ENCODE results near the gene ANKFY1.

ANKFY1 gene

DNA sequence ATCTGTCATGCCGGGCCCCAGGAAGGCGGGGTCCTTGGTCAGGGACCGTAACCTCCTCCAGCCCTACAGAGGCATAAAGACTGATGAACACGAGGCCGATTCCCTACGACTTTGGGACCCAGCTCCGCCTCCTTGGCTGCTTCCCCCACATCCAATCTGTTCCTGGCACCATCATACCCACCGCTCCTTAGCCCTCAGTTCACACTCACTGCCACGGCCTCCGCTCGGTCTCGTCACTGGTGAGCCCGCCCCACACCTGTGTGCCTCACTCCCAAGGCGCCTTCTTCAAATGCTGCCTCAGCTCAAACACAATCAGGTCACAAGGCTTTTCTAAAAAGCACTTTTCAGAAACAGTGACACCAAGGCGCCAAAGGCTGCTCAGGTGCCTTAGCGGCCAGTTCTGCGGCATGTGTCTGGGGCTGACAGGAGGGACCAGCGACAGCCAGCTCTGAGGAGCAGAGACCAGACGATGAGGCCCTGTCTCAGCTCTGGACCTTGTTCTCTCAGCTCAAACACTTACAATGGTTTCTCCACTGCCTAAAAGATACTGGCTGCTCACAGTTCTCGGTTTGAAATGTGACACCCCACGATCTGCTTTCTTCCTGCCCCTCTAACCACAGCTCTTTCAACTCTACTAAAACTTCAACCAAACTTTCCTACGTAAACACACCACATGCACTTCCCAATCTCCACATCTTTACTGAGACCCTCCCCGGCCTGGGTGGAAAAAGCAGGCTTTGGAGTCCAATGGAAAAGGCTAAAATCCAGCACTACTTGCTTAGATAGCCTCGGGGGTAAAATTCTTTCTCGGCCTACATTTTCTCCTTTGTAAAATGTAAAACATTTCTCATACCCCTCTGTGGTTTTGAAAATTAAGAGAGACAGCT, 87.6 kb downstream of the ANKFY1 start:
- no peak for FAIRE-seq

GRCh38 chr17:4174556-4174955, 89.2 kb downstream of the ANKFY1 start:
- no peak for FAIRE-seq

GRCh38 chr17:4173781-4174180, 90.0 kb downstream of the ANKFY1 start:
- no peak for FAIRE-seq

- no peak for FAIRE-seq
Observed at GRCh38 chr17:4172356-4172755, 91.4 kb downstream of the ANKFY1 start.

DNA sequence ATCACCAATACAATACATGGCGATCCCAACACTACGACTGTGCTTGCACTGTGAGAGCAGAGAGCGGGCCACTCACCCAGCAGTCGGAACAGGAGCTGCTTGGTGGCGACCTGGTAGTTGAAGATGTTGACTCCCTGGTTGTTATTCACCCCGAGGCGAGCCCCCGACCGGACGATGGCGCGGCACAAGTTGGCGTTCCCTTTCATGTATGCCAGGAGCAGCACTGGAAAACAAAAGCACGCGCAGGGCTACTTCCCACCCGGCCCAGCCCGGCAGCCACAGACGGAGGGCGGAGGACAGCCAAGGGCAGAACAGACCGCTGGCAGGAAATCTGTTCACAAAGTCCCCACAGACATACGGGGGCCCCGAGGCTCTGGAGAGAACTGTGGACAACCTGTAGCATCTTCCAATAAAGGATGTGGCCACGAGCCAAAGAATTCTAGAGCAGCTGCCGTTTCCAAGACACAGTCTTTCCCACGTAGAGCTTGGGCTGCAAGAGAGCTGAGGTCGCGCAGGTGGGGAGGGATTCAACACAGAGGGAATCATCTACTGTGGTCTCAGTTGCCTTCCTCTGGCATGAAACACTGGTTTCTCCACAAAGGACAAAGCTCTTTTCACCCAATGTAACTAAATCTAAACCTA, 93.0 kb downstream of the ANKFY1 start:
- no peak for FAIRE-seq

- FAIRE-seq: no peak
Observed at GRCh38 chr17:4167786-4168185, 96.0 kb downstream of the ANKFY1 start.

DNA sequence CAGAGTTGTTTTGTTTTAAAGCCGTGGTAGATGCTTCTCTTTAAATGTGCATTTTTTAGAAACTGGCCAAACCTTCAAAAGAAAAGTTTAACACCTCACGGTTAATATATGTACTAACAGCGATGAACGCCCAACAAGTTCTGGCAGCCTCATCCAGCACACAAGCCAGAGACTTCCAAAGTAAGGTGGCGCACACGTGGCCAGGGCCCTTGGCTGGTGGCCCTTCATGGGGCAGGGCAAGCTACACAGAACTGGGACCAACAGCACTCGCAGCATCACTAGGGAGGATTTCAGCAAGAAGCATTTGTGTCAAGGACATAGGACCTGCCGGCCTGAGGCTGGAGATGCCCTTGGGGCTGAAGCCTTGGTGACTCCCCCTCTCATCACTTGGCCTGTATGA, 97.4 kb downstream of the ANKFY1 start:
- FAIRE-seq: no peak

DNA sequence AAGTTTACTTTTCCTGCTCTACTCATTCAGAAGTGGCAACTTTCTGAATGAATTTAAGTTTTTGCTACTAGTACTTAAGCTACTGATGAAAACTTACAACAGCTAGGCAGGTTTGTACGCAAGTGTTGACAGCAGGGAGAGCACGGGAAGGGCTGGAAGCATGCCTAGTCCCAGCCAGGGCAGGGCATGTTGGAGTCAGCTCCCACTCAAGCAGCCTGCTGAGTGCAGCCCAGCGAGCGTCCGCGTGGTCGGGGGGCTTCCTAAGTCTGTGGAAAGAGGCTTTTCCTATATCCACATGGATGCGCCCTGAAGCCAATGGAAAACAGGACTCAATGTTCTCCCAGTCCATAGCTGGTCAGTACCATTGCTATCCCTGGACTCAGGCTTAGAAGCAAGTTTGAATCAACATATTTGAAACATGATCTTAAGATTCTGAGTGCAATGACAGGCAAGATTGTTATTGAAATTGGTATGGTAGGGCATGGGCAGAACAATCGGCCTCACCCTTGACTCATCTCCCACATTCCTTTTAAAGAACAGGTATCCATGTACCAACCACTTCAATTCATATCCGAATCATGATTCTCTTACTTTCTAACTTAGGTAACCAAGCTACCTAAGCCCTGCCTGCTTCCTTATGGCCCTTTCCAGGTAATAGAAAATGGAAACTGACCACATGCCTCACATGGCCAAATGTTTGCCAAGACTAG, 98.3 kb downstream of the ANKFY1 start:
- FAIRE-seq: no peak

DNA sequence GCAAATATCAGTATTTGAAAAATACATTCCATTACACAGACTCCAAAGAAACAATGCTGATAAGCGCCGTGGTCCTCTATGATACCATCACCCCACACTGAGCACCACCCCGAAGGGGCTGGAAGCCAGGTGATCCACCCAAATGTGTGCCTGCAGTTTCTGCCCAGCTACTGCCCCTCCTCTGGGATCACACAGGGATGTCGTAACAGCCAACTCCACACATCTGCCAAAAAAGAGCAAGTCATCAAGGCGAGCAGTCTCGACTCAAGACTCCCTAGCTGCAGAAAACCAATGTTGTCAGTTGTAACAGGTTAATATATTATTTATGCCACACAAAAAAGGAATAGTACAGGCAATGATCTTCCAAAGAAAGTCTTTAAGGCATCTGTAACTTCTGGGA, 99.8 kb downstream of the ANKFY1 start:
- no peak for FAIRE-seq

GRCh38 chr17:4162775-4163466, 100.9 kb downstream of the ANKFY1 start:
- FAIRE-seq: no peak

GRCh38 chr17:4162321-4162720, 101.5 kb downstream of the ANKFY1 start:
- FAIRE-seq: no peak

- FAIRE-seq: no peak
Observed at GRCh38 chr17:4161967-4162305, 101.8 kb downstream of the ANKFY1 start.

DNA sequence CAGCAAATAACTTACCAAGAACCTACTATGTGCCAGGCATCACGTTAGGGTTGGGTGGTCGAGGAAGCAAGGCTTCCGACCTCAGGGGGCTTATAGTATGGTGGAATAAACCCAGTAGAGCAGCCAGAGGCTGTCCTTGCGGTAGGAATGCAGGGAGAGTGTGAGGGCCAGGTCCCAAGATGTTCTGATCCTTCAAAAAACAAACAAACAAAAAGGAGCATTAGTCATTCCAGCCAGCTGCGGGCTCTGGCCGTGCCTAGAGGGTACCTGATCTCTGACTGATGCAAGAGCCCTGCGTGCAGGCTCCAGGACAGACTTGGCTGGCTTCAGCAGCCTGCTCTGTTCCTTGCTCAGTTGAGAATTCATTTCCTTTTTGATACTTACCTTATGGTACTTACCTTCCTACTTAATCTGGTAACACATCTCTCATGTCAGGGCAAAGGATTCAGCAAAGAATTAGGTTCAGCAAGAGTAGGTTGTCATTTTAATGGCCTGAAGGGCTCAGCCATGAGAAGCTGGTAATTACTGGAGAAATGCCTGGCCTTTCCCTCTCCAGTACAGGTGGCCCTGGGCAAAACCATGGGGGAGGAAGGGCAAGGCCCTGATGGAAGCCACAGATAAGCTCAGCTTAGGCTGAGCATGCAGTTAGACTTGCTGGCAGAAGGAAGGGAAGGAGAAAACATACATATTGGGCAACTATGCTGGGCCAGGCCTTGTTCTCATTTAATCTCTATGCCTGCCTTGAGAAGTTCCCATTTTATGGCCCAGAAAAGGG, 102.4 kb downstream of the ANKFY1 start:
- FAIRE-seq: no peak

DNA sequence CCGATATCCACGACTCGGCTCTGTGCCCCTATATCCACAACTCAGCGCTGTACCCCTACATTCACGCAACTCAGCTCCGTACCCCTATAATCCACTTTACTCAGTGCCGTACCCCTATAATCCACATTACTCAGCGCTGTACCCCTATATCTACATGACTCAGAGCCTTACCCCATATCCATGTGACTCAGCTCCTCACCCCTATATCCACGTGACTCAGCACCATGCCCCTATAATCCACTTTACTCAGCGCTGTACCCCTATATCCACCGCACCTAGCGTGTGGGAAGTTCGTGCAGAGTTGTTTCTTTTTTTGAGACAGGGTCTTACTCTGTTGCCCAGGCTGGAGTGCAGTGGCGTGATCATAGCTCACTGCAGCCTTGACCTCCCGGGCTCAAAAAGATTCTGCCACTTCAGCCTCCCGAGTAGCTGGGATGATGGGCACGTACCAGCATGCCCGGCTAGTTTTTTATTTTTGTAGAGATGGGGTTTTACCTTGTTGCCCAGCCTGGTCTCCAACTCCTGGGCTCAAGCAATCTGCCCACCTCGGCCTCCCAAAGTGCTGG, 103.4 kb downstream of the ANKFY1 start:
- FAIRE-seq: no peak

GRCh38 chr17:4159761-4160160, 104.0 kb downstream of the ANKFY1 start:
- FAIRE-seq: no peak

DNA sequence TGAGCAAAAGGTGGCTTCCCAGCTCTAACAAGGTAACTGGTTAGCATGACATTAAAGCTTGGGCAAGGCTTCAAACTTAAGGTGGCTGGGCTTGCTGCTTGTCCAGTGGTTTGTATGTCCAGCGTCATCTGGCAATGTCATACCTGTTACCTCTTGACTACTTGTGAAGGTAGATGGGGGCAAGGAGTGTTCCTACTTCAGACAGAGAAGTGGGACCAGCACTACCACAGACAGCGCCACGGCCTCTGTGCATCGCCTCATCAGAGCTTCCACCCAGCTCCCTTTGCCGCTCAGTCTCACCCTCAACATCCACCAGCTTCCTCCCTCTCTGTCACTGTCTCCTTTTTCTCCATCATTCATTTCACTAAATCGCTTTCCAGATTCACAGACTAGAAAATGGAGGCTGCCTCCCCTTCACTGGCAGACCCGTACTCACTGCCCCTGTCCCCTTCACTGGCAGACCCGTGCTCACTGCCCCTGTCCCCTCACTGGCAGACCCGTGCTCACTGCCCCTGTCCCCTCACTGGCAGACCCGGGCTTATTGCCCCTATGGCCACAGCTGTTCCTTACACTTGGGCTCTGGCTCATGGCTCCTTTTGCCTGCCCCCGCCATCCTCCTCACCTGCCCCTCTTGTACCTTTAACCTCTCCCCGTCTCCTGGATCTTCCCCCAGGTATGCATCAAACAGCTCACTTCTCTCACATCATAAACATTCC, 106.0 kb downstream of the ANKFY1 start:
- no peak for FAIRE-seq

- no peak for FAIRE-seq
Observed at GRCh38 chr17:4156750-4157381, 106.9 kb downstream of the ANKFY1 start.

- no peak for FAIRE-seq
Observed at GRCh38 chr17:4155980-4156620, 107.7 kb downstream of the ANKFY1 start.

GRCh38 chr17:4154201-4154600, 109.6 kb downstream of the ANKFY1 start:
- no peak for FAIRE-seq

- FAIRE-seq: no peak
Observed at GRCh38 chr17:4152471-4152870, 111.3 kb downstream of the ANKFY1 start.
